HG02798 (cell line): ENCODE results near the gene ACSM5.

Experiments used
- ATAC-seq: cut with Tn5 transposase; IDR thresholded peaks from one replicate; pipeline ENCODE4 v1.9.1; 2021; ENCODE audit warnings: mild to moderate bottlenecking; ENCODE audit not compliant: unreplicated experiment, poor library complexity

The ACSM5 gene, protein sequence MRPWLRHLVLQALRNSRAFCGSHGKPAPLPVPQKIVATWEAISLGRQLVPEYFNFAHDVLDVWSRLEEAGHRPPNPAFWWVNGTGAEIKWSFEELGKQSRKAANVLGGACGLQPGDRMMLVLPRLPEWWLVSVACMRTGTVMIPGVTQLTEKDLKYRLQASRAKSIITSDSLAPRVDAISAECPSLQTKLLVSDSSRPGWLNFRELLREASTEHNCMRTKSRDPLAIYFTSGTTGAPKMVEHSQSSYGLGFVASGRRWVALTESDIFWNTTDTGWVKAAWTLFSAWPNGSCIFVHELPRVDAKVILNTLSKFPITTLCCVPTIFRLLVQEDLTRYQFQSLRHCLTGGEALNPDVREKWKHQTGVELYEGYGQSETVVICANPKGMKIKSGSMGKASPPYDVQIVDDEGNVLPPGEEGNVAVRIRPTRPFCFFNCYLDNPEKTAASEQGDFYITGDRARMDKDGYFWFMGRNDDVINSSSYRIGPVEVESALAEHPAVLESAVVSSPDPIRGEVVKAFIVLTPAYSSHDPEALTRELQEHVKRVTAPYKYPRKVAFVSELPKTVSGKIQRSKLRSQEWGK

GRCh38 chr16:20409398-20410120 is at the start of gene ACSM5:
Gene ACSM5 (plus strand): TSS chr16:20409534. CDS start chr16:20411485, 1,951 bp downstream.
- no peak for ATAC-seq

GRCh38 chr16:20359997-20360396 is 49.3 kb upstream of the ACSM5 start:
- ATAC-seq, result no peak

DNA sequence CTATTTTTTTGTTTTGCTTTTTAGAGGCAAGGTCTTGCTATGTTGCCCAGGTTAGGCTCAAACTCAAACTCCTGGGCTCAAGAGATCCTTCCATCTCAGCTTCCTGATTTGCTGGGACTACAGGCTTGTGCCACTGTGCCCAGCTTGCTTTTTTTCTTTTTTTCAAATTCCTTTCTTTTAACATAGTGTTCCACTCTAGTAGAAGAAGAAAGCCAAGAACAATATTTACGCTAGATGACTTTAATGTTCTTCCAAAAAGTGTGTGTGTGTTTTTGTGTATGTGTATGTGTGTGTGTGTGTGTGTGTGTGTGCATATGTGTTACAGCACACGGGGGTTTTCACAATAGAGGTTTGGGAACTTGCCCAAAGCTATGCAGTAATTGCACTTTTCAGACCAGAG is 46.1 kb upstream of the ACSM5 start:
- no peak for ATAC-seq

DNA sequence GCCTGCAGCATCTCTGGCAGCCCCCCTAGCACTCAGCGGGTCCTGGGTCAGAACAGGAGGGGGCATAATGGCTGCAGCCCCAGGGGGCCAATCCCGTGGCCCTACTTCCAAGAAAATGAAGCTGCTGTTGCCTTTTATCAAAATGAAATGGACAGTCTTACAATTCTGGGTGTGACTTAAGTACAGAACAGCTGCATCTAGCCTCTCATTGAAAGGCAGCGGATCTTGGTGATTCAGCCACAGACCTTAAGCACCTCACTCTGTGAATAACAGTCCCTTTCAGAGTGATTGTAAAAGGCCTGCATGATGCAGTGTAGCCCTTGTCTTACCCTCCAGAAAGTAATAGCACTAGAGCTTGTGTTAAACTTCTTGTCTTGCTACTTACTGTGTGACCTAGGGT is 45.3 kb upstream of the ACSM5 start:
- ATAC-seq, result no peak

DNA sequence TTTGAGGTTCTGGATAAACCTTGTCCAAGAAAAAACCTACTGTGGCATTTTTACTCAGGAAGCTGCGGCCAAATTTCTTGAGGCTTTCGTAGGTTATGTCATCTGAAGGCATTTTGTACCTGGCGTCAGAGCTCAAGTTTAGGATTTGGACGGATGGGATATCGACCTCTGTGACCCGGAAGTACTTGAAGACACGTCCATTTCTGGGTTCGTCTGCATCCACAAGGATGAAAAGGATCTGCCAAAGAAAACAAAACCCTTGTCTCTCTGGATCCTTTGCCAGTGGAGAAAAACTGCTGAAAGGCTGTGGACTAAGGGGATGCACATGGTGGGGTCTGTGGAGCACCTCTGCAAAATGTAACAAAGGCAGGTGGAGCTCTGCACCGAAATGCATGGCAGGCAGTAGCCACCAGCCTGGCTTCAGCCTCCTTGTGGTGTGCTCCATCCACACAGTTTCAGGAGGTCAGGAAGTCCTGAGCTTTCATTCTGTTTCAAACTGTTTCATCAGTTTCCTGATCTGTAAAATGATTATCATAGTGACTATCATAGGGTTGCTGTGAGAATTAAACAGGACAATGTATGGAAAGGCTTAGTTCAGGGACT is 39.8 kb upstream of the ACSM5 start:
- ATAC-seq, result no peak

GRCh38 chr16:20372701-20373100 is 36.6 kb upstream of the ACSM5 start:
- ATAC-seq, result no peak

- ATAC-seq, result no peak
Measured at GRCh38 chr16:20377181-20377580, 32.2 kb upstream of the ACSM5 start.

DNA sequence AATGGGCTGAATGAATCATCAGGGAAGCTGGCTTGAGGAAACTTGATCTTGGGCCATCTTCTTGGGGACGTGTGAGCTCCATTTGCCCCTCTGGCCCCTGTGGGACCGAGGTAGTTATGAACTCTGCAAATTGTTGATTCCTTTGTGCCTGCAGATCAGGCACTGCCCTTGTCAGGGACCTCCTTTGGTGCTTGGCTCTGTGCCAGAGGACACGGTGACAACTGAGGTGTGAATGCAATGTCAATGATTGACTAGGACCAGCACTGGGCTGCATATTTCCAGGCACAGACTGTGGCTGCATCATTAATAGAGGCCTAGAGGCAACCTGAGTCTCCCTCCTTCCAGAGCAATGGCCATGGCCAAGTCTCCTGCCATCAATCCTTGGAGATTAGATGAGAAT is 28.6 kb upstream of the ACSM5 start:
- no peak for ATAC-seq

GRCh38 chr16:20382202-20382948 is 27.0 kb upstream of the ACSM5 start:
- no peak for ATAC-seq

- ATAC-seq, result peak; percentile 60
Measured at GRCh38 chr16:20383106-20384029, 26.0 kb upstream of the ACSM5 start.

DNA sequence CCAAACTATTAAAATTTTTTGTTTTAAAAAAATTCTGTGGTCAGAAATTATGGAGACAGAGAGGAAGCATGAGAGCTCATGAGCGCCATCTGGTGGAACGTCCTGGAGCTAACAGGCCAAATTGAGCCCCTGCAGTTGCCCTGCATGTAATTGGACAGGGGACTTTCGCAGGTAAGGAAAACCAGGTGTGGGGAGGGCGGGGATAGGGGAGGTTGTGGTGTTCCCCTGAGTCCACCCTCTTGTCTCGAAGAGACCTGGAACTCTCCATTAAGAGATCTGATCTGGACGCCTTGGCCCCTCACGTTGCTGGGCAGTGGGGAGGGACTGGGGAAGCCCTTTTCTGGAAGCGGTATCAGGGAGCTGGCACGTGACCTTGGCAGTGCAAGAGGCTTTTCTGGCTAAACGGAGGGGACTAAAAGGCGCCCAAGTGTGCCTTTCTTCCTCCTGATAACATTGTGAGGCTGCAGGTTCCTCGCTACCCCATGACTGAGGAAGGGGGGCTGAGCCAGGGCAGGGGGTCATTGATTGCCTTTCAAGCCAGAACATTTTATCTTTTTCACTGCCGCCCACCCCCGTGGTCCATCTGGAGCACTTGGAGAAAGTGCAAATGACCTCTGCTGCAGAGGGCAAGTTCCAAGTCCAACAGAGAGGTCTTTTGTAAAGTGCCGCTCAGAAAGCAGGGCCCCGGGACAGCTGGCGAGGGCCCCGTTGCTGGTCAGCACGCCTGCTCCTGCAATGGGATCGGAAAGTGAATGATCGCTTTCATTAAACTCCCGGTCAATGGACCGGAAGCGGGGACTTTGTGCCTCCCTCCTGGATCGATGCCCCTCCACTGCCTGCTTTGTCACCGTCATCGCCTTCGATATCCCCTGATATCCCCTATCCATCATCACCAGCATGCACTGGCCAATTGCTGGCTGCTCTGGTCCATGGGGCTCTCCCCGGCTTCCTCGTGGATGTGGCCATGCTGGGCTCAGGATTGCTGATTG is 23.2 kb upstream of the ACSM5 start:
- ATAC-seq, result no peak

GRCh38 chr16:20387978-20388377 is 21.4 kb upstream of the ACSM5 start:
- ATAC-seq, result no peak

DNA sequence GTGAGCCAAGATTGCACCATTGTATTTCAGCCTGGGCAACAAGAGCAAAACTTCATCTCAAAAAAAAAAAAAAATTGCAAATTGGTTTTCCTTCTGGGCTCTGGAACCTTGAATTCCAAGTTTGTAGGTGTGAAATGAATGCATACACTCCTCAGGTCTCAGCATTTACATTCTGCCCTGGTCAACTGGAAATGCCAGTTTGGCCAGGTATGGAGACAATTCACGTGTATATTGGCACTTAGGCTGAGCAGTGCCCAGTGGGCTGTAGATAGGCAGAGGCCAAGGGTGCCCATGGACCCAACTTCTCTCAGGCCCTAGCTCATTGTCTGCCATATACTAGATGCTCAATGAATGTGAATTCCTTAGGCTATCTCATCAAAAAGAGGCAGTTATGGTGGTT is 20.5 kb upstream of the ACSM5 start:
- no peak for ATAC-seq

DNA sequence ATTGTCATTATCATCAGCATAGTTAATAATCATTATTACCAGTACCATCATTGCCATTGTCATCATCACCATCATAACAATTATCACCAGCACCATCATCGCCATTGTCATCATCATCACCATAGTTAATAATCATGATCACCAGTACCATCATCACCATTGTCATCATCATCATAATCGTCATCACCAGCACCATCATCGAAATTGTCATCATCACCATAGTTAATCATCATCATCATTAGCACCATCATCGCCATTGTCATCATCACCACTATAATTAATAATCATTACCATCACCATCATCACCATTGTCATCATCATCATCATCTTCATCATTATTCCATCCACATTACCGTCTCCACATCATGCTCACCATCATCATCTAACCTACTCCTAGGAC is 18.3 kb upstream of the ACSM5 start:
- no peak for ATAC-seq

DNA sequence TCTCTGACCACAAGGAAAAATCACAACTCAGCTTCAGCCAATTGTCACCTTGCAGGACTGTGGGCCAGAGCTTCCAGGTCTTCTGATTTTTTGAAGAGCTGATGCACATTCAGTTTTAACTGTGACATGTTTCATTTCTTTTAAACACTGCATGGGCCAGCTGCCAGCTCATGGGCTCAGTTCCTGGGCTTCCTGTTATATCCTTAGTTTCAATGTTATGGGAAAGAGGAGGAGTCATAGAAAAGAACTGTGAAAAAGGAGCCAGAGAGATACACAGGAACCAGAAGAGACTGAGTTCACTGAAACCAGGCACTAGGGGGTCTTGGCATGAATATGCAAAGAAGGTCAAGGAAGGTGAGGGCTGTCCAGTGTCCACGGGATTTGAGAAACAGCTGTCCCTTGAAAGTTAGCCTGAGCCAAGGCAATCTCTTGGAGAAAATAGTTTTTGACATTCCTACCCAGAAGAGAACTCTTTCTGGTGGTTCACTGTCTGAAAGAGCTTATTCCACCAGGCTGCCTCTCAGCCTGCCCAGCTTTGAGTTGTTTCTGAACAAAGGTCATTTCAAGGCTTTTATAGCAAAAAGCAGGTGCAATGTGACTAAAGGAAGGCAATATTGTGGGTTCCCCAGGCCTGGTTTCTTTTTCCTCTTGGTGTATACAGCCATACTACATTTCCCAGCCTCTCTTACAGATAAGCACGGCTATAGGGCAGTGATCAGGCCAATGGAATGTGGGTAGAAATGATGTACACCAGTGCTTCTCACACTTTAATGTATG is 15.3 kb upstream of the ACSM5 start:
- ATAC-seq, result no peak

- no peak for ATAC-seq
Measured at GRCh38 chr16:20395946-20396345, 13.4 kb upstream of the ACSM5 start.

GRCh38 chr16:20396846-20397467 is 12.4 kb upstream of the ACSM5 start:
- no peak for ATAC-seq
